Coronary artery (tissue), 2 donors: Measurements from ENCODE around the gene CDC16.

ENCODE experiments used
- DNase-seq: peaks from one replicate; pipeline ENCODE4 v3.0.0-alpha.2; 2017; ENCODE audit warnings: low spot score
- H3K27ac ChIP-seq, 2 donors: fragments of 200-600 bp; sonication (generic); one replicate each; pipeline ENCODE4 v1.5.1; 2016 to 2019
- H3K4me3 ChIP-seq: fragments of 200-600 bp; sonication (generic); 2 replicates; pipeline ENCODE4 v1.5.1; 2016; ENCODE audit warnings: mild to moderate bottlenecking, moderate library complexity
- TF ChIP-seq, protein P1 (sequence below): fragments of 200-600 bp; sonication (generic); IDR thresholded peaks from one replicate; pipeline ENCODE4 v1.5.1; 2019; ENCODE audit warnings: antibody characterized with exemption

Gene CDC16

DNA sequence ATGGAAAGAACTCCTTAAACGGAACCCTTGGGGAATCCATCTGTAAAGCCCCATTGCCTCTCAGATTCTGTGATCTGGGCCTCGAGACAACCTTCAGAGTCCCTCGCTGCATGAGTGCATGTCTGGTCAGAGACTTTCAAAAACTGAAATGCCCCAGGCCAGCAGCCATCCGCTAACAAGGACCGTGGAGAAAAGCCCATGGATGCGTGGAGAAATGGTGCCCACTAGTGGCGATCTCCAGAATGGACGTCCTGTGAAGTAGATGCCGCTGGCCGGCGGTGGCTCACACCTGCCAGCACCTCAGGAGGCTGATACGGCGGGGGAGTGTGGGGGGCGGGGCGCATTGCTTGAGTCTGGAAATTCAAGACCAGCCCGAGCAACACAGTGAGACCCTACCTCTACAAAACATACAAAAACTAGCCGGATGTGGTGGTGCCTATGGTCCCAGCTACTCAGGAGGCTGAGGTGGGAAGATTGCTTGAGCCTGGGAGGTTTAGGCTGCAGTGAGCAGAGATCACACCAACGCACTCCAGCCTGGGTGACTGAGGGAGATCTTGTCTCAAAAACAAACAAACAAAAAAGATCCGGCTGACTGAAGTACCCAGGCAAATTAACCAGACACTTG, 7.9 kb upstream of the CDC16 start:
- Histone ChIP-seq H3K27ac (no peak overlapping the region), H3K4me3 (no peak overlapping the region)
- TF ChIP-seq, protein P1, sequence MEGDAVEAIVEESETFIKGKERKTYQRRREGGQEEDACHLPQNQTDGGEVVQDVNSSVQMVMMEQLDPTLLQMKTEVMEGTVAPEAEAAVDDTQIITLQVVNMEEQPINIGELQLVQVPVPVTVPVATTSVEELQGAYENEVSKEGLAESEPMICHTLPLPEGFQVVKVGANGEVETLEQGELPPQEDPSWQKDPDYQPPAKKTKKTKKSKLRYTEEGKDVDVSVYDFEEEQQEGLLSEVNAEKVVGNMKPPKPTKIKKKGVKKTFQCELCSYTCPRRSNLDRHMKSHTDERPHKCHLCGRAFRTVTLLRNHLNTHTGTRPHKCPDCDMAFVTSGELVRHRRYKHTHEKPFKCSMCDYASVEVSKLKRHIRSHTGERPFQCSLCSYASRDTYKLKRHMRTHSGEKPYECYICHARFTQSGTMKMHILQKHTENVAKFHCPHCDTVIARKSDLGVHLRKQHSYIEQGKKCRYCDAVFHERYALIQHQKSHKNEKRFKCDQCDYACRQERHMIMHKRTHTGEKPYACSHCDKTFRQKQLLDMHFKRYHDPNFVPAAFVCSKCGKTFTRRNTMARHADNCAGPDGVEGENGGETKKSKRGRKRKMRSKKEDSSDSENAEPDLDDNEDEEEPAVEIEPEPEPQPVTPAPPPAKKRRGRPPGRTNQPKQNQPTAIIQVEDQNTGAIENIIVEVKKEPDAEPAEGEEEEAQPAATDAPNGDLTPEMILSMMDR, result peak; percentile 92
- DNase-seq, result peak; percentile 85

DNA sequence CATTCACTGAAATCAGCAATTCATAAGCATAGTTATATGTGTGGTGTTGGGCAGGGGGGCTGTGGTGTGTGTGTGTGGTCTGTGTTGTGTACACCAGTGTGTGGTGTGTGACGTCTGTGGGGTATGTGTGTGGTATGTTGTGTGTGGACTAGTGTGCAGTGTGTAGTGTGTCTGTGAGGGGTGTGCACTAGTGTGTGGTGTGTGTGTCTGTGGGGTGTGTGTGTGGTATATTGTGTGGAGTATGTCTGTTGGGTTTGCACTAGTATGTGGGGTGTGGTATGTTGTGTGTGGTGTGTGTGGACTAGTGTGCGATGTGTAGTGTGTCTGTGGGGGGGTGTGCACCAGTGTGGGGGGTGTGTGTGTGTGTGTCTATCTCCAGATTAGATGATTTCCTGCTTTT, 7.2 kb upstream of the CDC16 start:
- TF ChIP-seq, protein P1, result no peak
- Histone ChIP-seq H3K4me3 (no peak overlapping the region), H3K27ac (no peak overlapping the region)
- DNase-seq, result no peak

DNA sequence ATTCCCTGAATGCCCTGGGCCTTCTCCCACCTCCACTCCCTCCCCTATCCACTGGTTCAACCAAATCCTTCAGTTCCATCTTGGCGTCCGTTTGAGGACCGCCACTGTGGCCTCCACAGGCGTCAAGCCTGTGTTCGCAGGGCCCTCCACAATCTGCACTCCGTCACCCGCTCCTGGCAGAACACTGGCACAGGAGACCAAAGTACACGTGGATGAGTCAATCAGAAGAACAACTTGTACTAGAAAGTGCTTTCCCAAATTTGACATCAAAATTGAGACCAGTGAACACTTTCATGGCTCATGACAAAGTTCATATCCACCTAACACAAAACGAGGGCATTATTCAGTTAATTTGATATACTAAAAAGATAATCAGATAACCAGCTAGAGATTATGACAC, 6.5 kb upstream of the CDC16 start:
- TF ChIP-seq, protein P1, result no peak
- Histone ChIP-seq H3K4me3 (no peak overlapping the region), H3K27ac (no peak overlapping the region)
- no peak for DNase-seq

DNA sequence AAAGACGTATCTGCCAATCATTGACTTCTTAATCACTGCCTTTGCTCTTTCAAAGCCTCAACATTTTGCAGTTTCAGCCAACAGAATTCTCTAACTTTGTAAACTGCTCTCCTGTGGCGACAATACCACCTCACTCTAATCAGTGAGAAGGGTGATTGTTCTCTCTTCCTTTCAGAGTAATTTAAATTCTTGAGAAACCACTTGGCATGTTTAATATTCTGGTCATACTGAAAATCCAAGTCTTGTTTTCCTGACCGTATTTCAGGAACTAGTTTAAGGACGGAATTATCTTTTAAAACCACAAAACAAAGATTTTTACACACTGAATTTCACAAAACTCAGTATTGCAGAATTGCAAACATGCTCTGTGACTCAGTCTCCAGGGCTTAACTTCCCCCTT, 5.2 kb upstream of the CDC16 start:
- DNase-seq, result no peak
- H3K4me3 ChIP-seq, result no peak overlapping the region
- TF ChIP-seq, protein P1, result no peak
- no peak overlapping the region for H3K27ac ChIP-seq

DNA sequence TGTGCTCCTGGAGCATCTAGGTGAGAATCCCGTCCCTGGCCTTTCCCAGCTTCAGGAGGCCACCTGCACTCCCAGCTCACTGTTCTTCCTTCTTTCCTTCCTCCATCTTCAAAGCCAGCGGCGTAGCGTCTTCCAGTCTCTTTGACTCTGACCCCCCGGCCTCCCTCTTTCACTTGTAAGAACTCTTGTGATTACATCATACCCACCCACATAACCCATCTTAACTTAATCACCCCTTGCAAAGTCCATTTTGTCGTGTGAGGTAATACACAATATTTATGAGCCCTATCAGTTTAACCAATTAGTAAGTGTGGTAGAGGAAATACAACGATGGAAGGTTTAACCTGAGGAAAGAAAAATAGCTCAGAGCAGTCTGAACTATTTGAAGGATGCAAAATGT, 4.6 kb upstream of the CDC16 start:
- Histone ChIP-seq H3K27ac (no peak overlapping the region), H3K4me3 (no peak overlapping the region)
- no peak for DNase-seq
- TF ChIP-seq, protein P1, result no peak

DNA sequence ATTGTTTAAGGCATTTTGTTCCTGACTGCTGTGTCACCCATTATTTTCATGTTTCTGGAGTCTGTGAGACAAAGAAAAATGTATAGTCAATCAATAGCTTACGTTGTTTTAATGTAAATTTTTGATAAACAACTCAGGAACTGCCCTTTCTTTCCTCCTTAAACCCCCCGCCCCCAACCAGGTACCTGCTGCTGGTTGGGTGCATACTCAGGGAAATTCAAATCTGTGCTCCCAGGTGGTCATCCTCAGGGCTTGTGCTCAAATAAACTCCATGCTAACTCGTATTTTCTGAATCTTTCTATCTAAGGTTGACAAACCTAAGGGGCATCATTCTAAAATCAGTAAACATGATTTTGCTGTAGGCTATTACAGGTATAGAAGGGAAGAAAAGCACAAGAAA, 4.1 kb upstream of the CDC16 start:
- no peak overlapping the region for H3K4me3 ChIP-seq
- TF ChIP-seq, protein P1, result no peak
- no peak overlapping the region for H3K27ac ChIP-seq
- DNase-seq, result no peak

DNA sequence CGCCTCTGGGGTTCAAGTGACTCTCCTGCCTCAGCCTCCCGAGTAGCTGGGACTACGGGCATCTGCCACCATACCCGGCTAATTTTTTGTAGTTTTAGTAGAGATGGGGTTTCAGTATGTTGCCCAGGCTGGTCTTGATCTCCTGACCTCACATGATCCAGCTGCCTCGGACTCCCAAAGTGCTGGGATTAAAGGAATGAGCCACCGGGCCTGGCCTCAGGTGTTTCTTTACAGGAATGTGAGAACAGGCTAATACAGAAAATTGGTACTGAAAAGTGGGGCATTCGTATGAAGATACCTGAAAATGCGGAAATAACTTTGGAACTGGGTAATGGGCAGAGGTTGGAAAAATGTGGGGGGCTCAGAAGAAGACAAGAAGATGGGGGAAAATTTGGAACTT, 2.8 kb upstream of the CDC16 start:
- TF ChIP-seq, protein P1, result no peak
- Histone ChIP-seq H3K27ac (no peak overlapping the region), H3K4me3 (no peak overlapping the region)

More for the DNA sequence above, 2.8 kb upstream of the CDC16 start:
- DNase-seq, result no peak
